ENCODE results near the gene ADGRG6.

The ADGRG6 gene

GRCh38 chr6:142398353-142398752, 96.5 kb downstream of the ADGRG6 start:
- TF ChIP-seq CTCF (IDR thresholded peaks at IDR 0.05; ENCODE audit: insufficient read depth, low read length, poor library complexity, severe bottlenecking), result no peak
- Histone ChIP-seq H3K4me3 (replicated peaks; ENCODE audit: low read depth, low read length) (no peak overlapping the region), H3K27me3 (replicated peaks; ENCODE audit: control insufficient read depth, insufficient read depth, low read length) (no peaks in the 10 kb centered on the region; the same call in 1 of the 2 replicates), H3K36me3 (ENCODE audit: control insufficient read depth, insufficient read depth, low read length) (no peaks in the 10 kb centered on the region)
- no peak for DNase-seq (ENCODE audit: extremely low read depth, insufficient read length)

- H3K36me3 ChIP-seq (ENCODE audit: control insufficient read depth, insufficient read depth, low read length), result no peaks in the 10 kb centered on the region
Observed at GRCh38 chr6:142399739-142400138, 97.9 kb downstream of the ADGRG6 start.

GRCh38 chr6:142400495-142400894, 98.7 kb downstream of the ADGRG6 start:
- DNase-seq (ENCODE audit: extremely low read depth, insufficient read length), result no peak
- Histone ChIP-seq H3K36me3 (ENCODE audit: control insufficient read depth, insufficient read depth, low read length) (no peaks in the 10 kb centered on the region), H3K4me3 (replicated peaks; ENCODE audit: low read depth, low read length) (no peak overlapping the region), H3K27me3 (replicated peaks; ENCODE audit: control insufficient read depth, insufficient read depth, low read length) (no peaks in the 10 kb centered on the region; the same call in 1 of the 2 replicates)
- TF ChIP-seq CTCF (IDR thresholded peaks at IDR 0.05; ENCODE audit: insufficient read depth, low read length, poor library complexity, severe bottlenecking), result no peak

More at GRCh38 chr6:142399739-142400138, 97.9 kb downstream of the ADGRG6 start:
- no peak overlapping the region for H3K4me3 ChIP-seq (replicated peaks; ENCODE audit: low read depth, low read length)
- no peak for DNase-seq (ENCODE audit: extremely low read depth, insufficient read length)
- TF ChIP-seq CTCF (IDR thresholded peaks at IDR 0.05; ENCODE audit: insufficient read depth, low read length, poor library complexity, severe bottlenecking), result no peak
- H3K27me3 ChIP-seq (replicated peaks; ENCODE audit: control insufficient read depth, insufficient read depth, low read length), result no peaks in the 10 kb centered on the region; the same call in 1 of the 2 replicates

GRCh38 chr6:142401838-142402237, 100.0 kb downstream of the ADGRG6 start:
- no peak overlapping the region for H3K4me3 ChIP-seq (replicated peaks; ENCODE audit: low read depth, low read length)
- no peaks in the 10 kb centered on the region; the same call in 1 of the 2 replicates for H3K27me3 ChIP-seq (replicated peaks; ENCODE audit: control insufficient read depth, insufficient read depth, low read length)
- H3K36me3 ChIP-seq (ENCODE audit: control insufficient read depth, insufficient read depth, low read length), result no peaks in the 10 kb centered on the region
- no peak for TF ChIP-seq CTCF (IDR thresholded peaks at IDR 0.05; ENCODE audit: insufficient read depth, low read length, poor library complexity, severe bottlenecking)
- no peak for DNase-seq (ENCODE audit: extremely low read depth, insufficient read length)

- Histone ChIP-seq H3K36me3 (ENCODE audit: control insufficient read depth, insufficient read depth, low read length) (no peaks in the 10 kb centered on the region), H3K27me3 (replicated peaks; ENCODE audit: control insufficient read depth, insufficient read depth, low read length) (no peaks in the 10 kb centered on the region), H3K4me3 (replicated peaks; ENCODE audit: low read depth, low read length) (no peak overlapping the region)
- TF ChIP-seq CTCF (IDR thresholded peaks at IDR 0.05; ENCODE audit: insufficient read depth, low read length, poor library complexity, severe bottlenecking), result no peak
- no peak for DNase-seq (ENCODE audit: extremely low read depth, insufficient read length)
Observed at GRCh38 chr6:142404751-142405150, 102.9 kb downstream of the ADGRG6 start.

- no peak for DNase-seq (ENCODE audit: extremely low read depth, insufficient read length)
- no peaks in the 10 kb centered on the region for H3K27me3 ChIP-seq (replicated peaks; ENCODE audit: control insufficient read depth, insufficient read depth, low read length)
- no peak for TF ChIP-seq CTCF (IDR thresholded peaks at IDR 0.05; ENCODE audit: insufficient read depth, low read length, poor library complexity, severe bottlenecking)
- no peaks in the 10 kb centered on the region for H3K36me3 ChIP-seq (ENCODE audit: control insufficient read depth, insufficient read depth, low read length)
- no peak overlapping the region for H3K4me3 ChIP-seq (replicated peaks; ENCODE audit: low read depth, low read length)
Observed at GRCh38 chr6:142406131-142406530, 104.3 kb downstream of the ADGRG6 start.

Data from GM06990 (cell line).